Islet precursor cell (in vitro differentiated cells): ENCODE measurements around the gene HCN4.
"Not testable (repeated sequence)": the region's sequence is repeated elsewhere in the genome, so short reads cannot be mapped to it uniquely, and the experiment has no call there.

Experiments
- DNase-seq: peaks from one replicate; pipeline ENCODE4 v3.0.0-alpha.2; 2018

Gene HCN4

DNA sequence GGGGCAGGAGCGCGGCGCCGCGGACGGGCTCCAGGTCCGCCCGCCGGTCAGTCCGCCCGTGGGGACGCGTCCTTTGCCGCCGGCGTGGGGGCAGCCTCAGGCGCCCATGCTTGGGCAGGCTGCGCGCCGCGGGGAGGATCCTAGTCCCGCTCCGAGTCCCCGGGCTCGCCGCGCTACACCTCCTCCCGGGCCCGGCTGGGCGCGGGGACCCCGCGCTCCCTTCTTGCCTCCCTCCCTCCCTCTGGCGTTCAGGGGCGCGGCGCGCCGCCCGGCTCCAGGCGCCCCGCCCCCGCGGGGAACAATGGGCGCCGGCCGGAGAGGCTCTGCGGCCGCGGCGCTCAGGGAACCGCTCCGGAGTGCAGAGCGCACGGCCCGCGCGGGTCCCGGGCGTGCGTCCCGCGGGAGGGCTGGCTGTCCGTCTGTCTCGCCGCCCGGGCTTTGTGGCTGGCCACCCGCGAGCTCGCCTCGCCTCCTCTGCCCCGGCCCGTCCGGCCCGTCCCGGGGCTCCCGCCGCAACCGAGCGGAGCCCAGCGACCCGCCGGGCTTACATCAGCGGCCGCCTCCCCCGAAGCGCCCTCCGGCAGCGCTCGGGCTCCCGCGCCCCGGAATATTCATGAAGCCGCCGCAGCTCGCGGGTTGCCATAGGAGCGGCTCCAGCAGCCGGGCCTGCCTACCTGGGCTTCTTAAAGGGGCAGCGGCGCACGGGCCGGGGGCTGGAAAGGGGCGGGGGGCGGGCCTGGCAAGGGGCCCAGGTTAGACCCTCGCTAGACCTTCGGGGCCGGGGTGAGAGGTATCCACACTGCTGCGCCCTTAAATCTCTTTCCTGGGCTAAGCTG is at the start of gene HCN4:
Gene HCN4 (minus strand): TSS at position 658 of the 836 bp plus-strand sequence. CDS start 688 bp downstream, outside the sequence.
- peak; percentile 66 for DNase-seq

DNA sequence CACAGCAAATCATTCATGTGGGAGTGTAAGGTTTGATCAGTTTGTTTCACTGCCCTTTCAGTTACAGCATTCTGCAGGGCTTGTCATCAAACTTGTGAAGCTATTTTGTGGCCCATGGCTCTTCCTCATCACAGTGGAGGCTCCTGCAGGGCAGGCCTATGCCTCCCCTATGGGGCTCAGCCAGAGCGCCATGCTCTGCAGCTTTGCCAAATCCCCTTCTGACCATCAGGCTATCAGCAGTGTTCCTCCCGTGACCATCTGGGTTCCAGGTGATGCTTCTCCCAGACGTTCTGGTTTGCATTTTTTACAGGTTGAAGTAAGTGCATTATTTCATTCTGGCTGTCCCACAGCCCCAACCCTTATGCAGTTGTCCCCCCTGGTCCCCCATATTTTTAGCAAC is 46.1 kb upstream of the HCN4 start:
- DNase-seq: no peak

DNA sequence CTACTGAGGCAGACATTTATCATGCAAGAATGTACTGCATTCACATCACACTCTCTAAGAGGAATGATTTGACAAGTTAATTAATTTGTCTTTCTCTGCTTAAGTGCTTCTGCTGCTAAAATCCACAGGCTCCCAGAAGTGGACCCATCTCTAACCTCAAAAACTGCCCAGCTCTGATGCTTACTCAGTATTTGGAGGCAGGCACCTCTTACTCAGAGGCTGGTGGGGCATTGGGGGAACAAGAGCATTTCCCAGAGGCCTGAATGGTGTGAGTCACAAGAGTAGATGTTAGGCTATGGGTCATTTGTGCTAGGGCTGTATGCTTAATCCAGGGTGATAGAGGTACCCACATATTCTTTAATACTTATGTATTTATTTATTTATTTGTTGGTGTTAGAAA is 34.4 kb upstream of the HCN4 start:
- DNase-seq: no peak

DNA sequence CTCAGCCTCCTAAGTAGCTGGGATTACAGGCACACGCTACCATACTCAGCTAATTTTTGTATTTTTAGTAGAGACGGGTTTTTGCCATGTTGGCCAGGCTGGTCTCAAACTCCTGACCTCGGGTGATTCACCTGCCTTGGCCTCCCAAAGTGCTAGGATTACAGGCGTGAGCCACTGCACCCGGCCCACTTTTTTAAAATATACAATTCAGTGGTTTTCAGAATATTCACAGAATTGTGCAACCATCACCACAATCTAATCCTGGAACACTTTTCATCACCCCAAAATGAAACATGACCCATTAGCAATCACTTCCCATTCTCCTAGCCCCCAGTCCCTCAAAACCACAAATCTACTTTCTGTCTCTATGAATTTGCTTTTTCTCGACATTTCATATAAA is 31.5 kb upstream of the HCN4 start:
- DNase-seq: not testable (repeated sequence)

DNA sequence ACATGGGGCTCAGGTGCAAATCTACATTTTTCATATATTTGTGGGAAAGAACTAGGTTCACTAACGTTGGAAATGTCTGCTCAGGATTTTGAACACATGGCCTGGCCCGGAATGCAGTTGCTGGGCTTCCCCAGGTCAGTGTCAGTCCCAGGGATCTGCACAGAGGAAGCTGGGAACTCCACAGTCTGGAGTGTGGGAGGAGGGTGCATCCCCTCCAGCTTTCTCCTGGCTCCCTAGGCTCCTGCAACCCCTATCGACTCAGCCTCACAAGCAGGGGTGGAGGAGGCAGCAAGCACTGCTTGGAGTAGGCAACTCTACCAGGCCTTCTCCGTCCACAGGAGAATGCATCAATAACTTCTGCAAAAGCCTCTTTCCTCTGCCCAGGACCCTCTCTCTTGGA is 30.1 kb upstream of the HCN4 start:
- no peak for DNase-seq

DNA sequence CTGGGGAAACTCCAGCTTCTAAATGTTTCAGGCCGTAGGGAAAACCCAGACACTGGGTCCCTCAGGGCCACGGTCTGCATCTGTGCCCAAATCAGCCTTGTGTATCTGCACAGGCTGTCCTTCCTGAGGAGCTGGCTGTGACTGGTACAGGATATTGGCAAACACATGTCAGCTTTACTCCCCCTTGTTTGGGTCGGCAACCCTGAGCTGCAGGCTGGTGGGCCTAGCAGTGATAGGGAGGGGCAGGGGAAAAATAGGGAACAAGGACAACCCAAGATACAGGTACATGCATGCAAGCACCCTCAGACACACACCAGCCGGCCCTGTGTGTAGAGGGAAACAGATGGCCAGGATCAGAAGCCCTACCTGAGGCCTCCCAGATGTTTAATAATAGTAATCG is 28.7 kb upstream of the HCN4 start:
- no peak for DNase-seq

DNA sequence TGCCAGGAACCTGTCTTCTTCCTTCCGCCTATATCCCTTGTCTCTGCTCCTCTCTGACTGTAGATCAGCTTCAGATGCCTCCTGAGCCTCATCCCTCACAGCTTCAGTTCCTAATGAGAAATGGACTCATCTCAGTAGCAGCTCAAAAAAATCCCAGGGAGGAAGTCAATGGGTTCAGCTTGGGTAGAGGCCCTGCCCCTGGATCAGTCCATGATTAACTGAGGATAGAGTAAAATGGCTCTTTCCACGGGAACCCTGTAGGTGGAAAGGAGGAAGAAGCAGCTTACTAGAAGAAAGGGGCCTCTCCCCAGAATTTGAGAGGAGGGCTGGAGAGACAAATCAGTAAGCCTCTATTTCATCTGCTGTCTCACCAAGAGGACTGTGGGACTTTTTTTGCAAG is 26.9 kb upstream of the HCN4 start:
- DNase-seq: no peak

DNA sequence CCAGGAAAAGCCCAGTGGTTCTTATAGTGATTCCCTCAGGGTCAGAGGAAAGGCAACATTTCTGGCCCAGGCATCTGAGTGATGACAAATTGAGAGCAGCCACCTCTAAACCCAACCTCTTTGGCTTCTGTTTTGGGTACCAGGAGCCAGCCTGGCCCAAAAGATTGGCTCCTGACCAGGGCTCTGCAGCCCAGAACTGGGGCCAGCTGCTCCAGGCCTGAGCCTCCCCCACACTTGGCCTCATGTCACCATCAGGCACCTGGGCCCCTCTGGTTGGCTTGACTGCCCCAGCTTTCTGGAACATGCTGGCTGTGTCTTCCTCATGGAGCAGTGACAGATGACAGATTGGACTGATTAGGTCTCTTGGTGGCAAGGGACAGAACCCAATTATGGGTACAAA is 26.0 kb upstream of the HCN4 start:
- DNase-seq: no peak

DNA sequence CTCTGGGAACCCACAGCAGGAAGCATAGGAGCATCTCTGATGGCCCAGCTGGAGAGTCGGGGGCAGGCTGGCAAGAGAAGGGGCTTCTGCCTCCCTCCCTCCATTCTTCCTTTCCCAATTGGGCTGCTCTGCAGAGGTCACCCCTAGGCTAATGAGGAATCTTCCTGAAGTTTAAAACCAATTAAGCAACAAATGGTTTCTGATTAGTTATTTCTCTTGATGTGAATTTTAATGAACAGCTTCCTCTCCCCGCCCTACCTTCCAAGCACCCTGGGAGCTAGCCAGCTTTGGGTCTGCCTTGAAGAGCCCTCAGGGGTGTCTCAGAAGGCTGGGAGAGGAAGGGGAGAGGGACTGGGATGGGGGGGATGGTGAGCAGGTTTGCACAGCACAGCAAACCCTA is 24.6 kb upstream of the HCN4 start:
- DNase-seq: no peak

DNA sequence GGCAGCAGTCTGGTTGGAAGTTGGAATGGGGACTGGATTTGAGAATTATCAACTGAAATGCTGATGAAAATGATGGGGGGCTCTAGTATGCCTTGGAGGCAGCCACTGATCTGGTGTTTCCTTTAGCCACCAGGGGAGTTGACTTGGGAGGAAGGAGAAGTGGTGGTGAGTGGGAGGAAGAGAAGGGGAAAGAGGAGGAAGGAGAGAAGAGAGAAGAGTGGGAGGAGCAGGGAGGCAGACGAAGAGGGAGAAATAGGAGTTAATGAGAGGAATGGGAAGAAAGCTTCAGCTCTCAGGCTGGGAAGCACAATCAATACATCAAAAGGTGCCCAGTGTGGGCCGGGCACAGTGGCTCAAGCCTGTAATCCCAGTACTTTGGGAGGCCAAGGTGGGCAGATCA is 23.3 kb upstream of the HCN4 start:
- no peak for DNase-seq

DNA sequence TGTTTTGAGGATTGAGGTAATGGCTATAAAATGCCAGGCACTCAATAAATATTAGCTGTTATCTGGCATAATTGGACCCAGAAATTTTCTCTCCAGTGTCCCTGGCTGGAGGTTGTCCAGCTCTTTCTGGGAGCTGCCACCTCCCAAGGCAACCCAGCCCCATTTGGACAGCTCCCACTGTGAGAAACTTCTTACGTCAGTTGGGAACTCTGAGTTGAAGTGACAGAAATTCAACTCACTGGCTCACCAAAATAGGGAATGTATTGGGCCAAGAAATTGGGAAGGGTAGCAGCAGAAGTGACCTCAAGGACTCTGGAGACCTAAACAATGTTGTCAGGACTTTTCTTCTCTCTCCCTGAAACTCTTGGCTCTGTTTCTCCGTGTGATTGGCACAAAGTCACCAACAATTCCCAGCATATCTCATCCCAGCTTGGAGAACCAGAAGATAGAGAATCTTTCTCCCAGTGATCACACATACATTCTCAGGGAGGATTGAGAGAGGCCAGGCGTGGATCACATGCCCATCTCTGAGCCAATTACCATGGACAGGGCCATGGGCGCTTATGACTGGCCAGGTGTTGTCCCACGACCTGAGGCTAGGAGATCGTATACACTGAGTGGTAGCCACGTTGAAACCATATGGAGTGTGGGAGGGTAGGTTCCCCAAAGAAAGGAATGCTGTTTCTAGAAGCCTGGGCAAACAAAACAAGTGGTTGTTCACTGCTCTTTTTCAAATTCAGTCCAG is 22.5 kb upstream of the HCN4 start:
- no peak for DNase-seq

DNA sequence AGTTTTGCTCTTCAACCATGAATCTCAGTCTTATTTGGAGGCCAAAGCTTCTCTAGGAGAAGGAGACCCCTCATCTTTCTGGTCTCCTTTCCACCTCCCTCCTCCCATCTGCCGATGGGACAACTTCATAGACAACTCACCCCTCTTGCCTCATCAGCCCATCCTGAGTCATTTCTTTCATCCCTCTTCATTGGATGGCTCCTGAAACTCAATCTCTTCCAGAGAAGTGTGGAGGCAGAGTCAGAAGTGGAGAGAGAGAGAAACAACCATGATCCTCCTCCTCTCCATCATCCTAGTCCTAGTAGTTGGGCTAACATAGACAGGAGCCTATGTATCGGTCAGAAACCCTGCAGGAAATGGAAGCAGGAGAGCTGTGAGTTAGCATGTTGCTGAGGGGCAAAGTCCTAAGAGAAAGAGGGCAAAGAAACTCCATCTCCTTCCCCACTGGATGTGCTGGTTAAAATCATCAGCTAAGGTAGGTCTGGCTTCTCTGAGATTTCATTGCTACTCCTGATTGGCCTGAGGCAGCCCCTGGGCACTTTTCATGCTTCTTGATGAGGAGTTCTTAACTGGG is 21.3 kb upstream of the HCN4 start:
- DNase-seq: no peak

DNA sequence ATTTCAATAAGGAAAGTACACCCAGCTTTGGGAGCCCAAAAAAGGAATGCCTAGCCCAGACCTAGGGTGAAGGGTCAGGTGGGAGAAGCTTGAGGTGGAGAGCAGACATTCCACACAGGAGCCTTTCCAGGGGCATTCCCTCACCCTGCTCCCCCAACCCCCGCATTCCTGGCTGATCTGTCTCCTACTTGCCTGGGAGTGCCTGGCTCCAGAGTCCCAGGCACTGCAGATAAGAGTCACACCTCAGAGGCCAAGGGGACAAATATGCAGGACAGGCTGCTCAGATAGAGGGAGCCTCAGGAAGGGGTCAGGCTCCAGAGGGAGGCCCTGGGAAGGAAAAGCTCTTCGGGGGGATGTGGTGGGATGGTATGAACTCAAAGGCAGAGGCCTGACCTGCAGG is 20.8 kb upstream of the HCN4 start:
- peak; percentile 89 for DNase-seq

DNA sequence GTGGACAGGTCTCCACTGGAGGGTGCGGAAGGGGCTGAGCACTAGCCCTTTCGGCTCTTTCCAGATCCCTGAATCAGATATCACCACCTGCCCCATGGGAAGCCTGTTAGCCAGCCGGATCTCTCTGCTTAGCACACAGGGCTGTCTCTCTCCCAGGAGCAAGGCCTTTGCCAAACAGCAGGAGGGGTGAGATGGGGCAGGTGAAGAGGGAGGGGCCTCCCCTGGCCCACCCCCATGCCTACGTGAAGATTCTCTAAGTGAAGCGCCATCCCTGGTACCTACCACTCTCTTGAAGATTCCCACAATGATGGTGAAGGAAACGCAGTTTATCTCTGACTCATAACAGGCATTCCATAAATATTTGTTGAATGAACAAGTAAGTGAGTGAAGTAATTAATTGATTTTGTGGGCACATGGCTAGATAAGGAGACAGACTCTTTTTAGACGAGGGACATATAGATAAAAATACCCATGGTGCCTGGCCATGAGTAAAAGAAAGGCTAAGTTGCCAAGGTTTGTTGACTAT is 19.6 kb upstream of the HCN4 start:
- DNase-seq: peak; percentile 85

DNA sequence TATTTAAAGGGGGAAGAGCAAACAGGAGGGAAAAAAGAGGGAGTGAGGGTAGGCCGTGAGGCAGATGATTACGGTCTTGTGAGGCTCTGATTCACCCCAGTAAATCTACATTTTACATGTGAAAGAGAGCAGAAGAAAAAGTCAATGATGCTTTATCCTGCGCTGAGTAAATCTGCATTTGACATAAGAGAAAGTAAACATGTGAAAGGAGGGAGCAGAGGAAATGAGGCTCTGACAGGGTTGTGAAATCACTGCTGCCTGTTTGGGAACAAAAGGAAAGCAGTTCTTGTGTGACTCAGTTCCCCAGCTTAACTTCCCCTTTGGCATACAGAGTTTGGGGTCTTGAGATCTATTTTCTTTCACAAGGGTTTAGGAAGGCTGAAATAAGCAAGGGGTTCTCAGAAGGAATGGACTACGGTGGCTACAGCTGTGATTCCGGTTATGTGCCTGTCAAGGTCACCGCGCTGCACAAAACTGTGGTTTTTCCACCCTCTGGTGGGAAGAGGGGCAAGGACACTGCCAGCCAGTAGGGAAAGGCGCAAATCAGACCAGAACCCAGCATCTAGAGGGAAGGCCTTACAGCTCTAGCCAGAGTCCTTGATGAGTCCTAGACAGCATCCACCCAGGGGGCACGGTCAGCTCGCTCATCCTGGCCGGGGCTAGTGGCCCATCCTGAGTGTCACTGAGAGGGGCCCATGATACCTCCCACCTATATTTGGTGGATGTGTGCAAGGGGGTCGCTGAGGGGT is 18.9 kb upstream of the HCN4 start:
- DNase-seq: peak; percentile 54

DNA sequence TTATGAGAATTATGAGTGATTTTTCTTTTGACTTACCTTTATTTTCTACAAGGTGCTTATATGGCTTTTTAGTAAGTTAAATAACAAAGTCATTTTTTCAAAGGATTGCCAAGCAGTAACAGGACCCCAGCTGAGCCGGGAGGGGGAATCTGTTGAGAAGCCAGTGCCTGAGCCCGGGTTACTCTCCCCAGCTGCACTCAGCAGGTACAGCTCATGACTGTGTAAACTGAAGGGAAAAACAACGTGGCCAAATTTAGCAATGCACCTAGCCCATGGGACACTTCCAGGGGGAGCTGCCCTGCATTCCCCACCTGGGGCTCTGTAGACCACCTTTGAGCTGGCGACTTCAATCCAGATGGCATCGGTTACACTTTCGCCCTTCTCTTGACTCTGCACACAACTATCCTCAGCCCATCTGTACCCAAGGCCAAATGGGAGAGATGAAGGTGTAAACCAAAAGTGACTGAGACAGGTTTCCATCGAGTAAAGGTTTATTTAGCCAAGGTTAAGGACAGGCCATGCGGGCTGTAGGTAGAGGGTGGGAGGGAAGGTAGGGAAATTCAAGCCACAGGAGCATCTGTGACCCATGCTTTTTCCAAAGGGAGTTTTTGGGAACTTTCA is 18.2 kb upstream of the HCN4 start:
- DNase-seq: no peak

DNA sequence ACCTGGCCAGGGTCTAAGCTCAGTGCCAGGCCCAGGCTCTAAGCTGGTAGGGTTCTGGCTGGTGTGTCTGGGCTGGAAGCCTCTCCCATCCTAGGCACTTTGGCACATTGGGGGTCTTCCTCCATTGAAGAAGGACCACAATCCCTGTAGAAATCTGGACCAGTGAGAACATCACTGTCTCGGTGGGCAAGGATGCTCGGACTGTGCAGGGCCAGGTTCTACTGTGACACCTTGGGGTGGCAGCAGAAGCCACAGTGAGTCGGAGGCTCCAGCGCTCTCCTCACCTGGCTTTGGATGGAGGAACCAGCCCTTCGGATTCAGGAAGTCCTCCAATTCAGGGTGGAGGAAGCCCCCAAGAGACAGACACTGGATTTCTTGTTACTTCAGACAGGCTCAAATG is 17.5 kb upstream of the HCN4 start:
- no peak for DNase-seq

DNA sequence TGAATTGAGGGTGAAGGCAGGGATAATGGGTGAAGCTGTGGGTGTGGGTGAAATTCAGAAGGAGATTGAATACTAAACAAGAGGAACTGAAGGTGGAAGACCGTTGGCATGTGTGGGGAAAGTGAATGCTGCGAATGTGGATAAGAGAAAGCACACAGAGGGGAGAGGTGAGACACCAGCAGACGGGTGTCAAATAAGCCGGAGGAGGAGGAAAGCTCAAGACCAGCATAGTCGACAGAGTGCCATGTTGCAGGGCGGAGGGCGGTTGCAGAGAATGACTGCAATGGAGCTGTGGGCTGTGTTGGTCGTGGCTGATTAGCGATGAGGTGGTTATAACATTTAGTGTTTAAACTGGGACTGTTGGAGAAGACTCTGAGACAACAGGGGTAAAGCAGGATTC is 16.4 kb upstream of the HCN4 start:
- no peak for DNase-seq

DNA sequence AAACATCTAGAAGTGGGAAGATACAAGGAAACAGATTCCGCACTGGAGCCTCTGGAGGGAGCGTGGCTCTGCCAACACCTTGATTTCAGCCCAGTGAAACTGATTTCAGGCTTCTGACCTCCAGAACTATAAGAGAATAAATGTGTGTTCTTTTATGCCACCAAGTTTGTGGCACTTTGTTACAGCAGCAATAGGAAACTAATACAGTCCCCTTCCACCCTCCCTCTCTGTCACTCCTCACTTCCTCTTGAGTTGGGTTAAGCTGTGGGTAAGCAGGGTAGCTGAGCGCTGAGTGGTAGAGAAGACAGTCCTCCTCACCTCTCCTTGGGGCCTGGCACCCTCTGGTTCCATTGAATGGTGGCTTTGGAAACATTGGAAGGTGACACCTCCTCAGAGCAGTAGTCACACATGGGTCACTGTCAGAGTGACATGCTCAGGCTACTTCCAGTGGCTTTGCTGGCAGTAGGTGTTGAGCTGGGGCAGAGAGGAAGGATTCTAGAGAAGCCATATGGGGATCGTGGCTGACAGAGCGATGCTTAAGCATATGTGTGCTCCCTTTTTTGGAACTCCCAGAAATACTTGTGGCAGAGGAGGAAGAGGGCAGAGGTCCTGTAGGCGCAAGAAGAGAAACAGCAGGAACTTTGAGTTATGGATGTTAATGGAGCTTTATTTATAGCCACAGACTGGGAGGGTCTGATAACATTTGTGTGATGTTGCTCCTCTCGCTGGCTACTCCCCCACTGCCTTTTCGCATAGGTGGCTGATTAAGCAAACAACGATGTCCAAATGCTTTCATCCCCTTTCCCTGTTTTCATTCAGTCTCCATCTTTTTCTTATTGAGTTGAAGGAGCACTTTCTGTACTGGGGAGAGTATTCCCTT is 14.8 kb upstream of the HCN4 start:
- no peak for DNase-seq

DNA sequence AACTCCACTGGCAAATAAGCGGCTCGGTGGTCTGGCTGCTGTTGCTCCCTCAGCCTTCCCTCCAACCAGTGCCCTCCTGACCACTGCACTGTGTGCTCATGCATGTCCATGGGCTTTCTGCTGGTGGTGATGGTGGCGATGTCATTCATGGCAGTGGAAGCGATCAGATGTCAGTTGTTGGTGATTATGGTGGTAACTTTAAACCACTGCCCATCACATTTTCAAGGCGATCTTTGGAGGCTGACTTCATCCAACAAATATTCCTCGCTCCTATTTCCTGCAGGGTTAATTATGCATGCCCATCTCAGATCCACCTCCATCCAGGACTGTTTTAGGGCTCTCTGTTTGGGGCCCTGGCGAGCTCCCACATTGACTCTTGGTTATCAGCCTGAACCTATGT is 13.4 kb upstream of the HCN4 start:
- no peak for DNase-seq

DNA sequence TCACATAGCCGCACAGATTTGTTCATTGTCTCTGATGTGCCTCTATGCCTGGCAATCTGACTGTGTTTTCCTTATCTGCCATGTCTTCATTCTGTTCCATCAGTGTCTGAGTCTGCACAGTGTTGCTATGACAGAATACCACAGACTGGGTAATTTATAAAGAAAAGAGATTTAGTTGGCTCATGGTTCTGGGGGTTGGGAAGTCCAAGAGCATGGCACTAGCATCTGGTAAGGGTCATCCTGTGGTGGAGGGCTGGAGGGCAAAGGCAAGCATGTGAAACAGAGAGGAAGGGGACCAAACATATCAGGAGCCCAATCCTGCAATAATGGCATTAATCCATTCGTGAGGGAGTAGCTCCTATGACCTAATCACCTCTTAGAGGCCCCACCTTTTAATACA is 11.9 kb upstream of the HCN4 start:
- DNase-seq: no peak

DNA sequence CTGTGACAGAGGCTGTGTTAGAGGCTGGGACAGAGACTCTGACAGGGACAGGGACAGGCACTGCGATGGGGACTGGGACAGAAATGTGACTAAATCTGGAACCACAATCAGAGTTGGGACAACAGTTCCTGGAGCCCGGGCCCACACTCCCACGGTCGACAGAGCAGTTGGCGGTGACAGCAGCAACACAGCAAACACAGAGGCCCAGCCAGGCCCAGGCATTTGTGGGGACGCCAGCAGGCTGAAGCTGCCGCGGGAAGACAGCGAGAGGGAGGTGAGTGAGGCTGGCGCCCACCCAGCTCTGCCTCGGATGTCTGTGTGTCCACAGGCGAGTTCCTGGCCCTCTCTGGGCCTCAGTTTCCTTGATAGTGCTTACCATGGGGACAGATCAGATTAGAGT is 9.3 kb upstream of the HCN4 start:
- DNase-seq: no peak
